ENCODE results near the gene SV2B. TPM values are rescaled to one million over a fixed set of nuclear protein-coding genes. Genes with fewer than 3 reads are reported as not detected.

Gene SV2B
- total and polyA plus RNA-seq, 2 donors (not counting 1 experiment from before 2014, with no cell fraction given) = not detected

- Histone ChIP-seq H3K4me2 (replicated peaks; ENCODE audit: low read depth, low read length, poor library complexity, severe bottlenecking) (no peak overlapping the region), H3K9ac (ENCODE audit: low read length) (no peak overlapping the region), H3K27me3 (replicated peaks in 1 of 4; ENCODE audit: control extremely low read depth in 1 of 4, control insufficient read depth in 3 of 4, insufficient read depth in 4 of 4, low read length in 3 of 4) (peaks cover 0 to 7% (median 5%) of the 10 kb centered on the region in 4 experiments), H3K79me2 (ENCODE audit: control insufficient read depth, insufficient read depth, low read length) (no peaks in the 10 kb centered on the region), H4K20me1 (ENCODE audit: control insufficient read depth, insufficient read depth, low read length, poor library complexity, severe bottlenecking) (no peaks in the 10 kb centered on the region), H3K4me1 (ENCODE audit: control insufficient read depth in 2 of 2, insufficient read depth in 2 of 2, low read length in 2 of 2) (no peaks in the 10 kb centered on the region), H3K4me3 (ENCODE audit: control extremely low read depth in 1 of 5, extremely low read depth in 1 of 5, insufficient read depth in 1 of 5, low read depth in 2 of 5, low read length in 4 of 5) (no peak overlapping the region), H3K9me3 (ENCODE audit: control extremely low read depth in 1 of 3, control insufficient read depth in 2 of 3, insufficient read depth in 1 of 3, low read length in 2 of 3) (no peaks in the 10 kb centered on the region), H2AFZ (ENCODE audit: insufficient read depth, low read depth, low read length, poor library complexity, severe bottlenecking) (no peak overlapping the region), H3K27ac (ENCODE audit: low read length in 2 of 2) (no peak overlapping the region), H3K36me3 (replicated peaks in 1 of 2; ENCODE audit: control extremely low read depth in 1 of 2, control insufficient read depth in 1 of 2, extremely low read depth in 1 of 2, insufficient read depth in 2 of 2, low read length in 1 of 2) (no peaks in the 10 kb centered on the region)
- no peak overlapping the region for H3K4me3 Mint-ChIP-seq
- 64% methylated on average over 1 of the region's 3 CpGs for WGBS (ENCODE audit: insufficient coverage)
- ChIA-PET CTCF (no interaction called here), POLR2A (no interaction called here)
- H3K27me3 Mint-ChIP-seq = peaks cover 46% of the 10 kb centered on the region
- no peak overlapping the region for H3K27ac Mint-ChIP-seq
- intact Hi-C loops (cut with micrococcal nuclease) = loop anchor here (5.0 kb wide), 1 partner anchor 167 kb away; no protein-coding TSS in a partner anchor
- TF ChIP-seq EZH2 (IDR thresholded peaks at IDR 0.05; ENCODE audit: borderline replicate concordance, insufficient read depth, low read depth, low read length, poor library complexity, severe bottlenecking) (no peak), CTCF (IDR thresholded peaks at IDR 0.05) (no peak)
- DNase-seq (no peak), ATAC-seq (ENCODE audit: low read depth) (no peak)
- no peaks in the 10 kb centered on the region for H3K4me1 Mint-ChIP-seq
- H3K9me3 Mint-ChIP-seq (ENCODE audit: insufficient read depth) = no peaks in the 10 kb centered on the region
Observed at GRCh38 chr15:91223863-91224262, 123.8 kb downstream of the SV2B start.

GRCh38 chr15:91224755-91225380 lies 124.8 kb downstream of the SV2B start:
- intact Hi-C loops (cut with micrococcal nuclease) = loop anchor here (5.0 kb wide), 1 partner anchor 168 kb away; no protein-coding TSS in a partner anchor
- Histone ChIP-seq H3K9ac (ENCODE audit: low read length) (no peak overlapping the region), H3K79me2 (ENCODE audit: control insufficient read depth, insufficient read depth, low read length) (no peaks in the 10 kb centered on the region), H3K4me3 (ENCODE audit: control extremely low read depth in 1 of 5, extremely low read depth in 1 of 5, insufficient read depth in 1 of 5, low read depth in 2 of 5, low read length in 4 of 5) (no peak overlapping the region), H3K9me3 (ENCODE audit: control extremely low read depth in 1 of 3, control insufficient read depth in 2 of 3, insufficient read depth in 1 of 3, low read length in 2 of 3) (no peaks in the 10 kb centered on the region), H3K36me3 (replicated peaks in 1 of 2; ENCODE audit: control extremely low read depth in 1 of 2, control insufficient read depth in 1 of 2, extremely low read depth in 1 of 2, insufficient read depth in 2 of 2, low read length in 1 of 2) (no peaks in the 10 kb centered on the region), H3K4me2 (replicated peaks; ENCODE audit: low read depth, low read length, poor library complexity, severe bottlenecking) (no peak overlapping the region), H2AFZ (ENCODE audit: insufficient read depth, low read depth, low read length, poor library complexity, severe bottlenecking) (no peak overlapping the region), H4K20me1 (ENCODE audit: control insufficient read depth, insufficient read depth, low read length, poor library complexity, severe bottlenecking) (no peaks in the 10 kb centered on the region), H3K27ac (ENCODE audit: low read length in 2 of 2) (no peak overlapping the region), H3K27me3 (replicated peaks in 1 of 4; ENCODE audit: control extremely low read depth in 1 of 4, control insufficient read depth in 3 of 4, insufficient read depth in 4 of 4, low read length in 3 of 4) (peaks cover 0 to 11% (median 5%) of the 10 kb centered on the region in 4 experiments), H3K4me1 (ENCODE audit: control insufficient read depth in 2 of 2, insufficient read depth in 2 of 2, low read length in 2 of 2) (no peaks in the 10 kb centered on the region)
- POLR2A ChIA-PET = no interaction called here
- Mint-ChIP-seq H3K4me1 (no peaks in the 10 kb centered on the region), H3K27ac (no peak overlapping the region), H3K27me3 (peaks cover 54% of the 10 kb centered on the region), H3K4me3 (no peak overlapping the region), H3K9me3 (ENCODE audit: insufficient read depth) (no peaks in the 10 kb centered on the region)
- WGBS (ENCODE audit: insufficient coverage) = 70% methylated on average over 2 of the region's 7 CpGs
- TF ChIP-seq CTCF (IDR thresholded peaks at IDR 0.05) (peak; percentile 64), EZH2 (IDR thresholded peaks at IDR 0.05; ENCODE audit: borderline replicate concordance, insufficient read depth, low read depth, low read length, poor library complexity, severe bottlenecking) (no peak)
- DNase-seq (peak; percentile 16), ATAC-seq (ENCODE audit: low read depth) (no peak)
- CTCF ChIA-PET = interaction anchor here (0.8 to 1.5 kb wide), 2 partner anchors 47 to 1914 kb away, joined by 3 to 5 read pairs; no protein-coding TSS in a partner anchor

Measured in B cell (primary cell).